Mucosa of descending colon (tissue), 3 donors: ENCODE results near the gene COL5A1. TPM values are rescaled to one million over a fixed set of nuclear protein-coding genes. Genes with fewer than 3 reads are reported as not detected.

Experiments used
- ATAC-seq: fragments of 200-7000 bp; cut with Tn5 transposase; one replicate; pipeline ENCODE4 v1.9.1; 2020; ENCODE audit warnings: mild to moderate bottlenecking, moderate library complexity
- DNase-seq, 3 donors: peaks; one replicate each; pipeline ENCODE4 v3.0.0-alpha.2; 2020
- H3K36me3 ChIP-seq: fragments of 200-600 bp; one replicate; pipeline ENCODE4 v1.8.0; 2021; ENCODE audit warnings: low read depth, mild to moderate bottlenecking
- H3K4me1 ChIP-seq: fragments of 200-600 bp; one replicate; pipeline ENCODE4 v1.8.0; 2021; ENCODE audit warnings: low read depth, mild to moderate bottlenecking
- H3K4me3 ChIP-seq: fragments of 200-600 bp; one replicate; pipeline ENCODE4 v1.8.0; 2021; ENCODE audit warnings: mild to moderate bottlenecking
- H3K9me3 ChIP-seq: fragments of 200-600 bp; one replicate; pipeline ENCODE4 v1.8.0; 2021; ENCODE audit warnings: mild to moderate bottlenecking
- CTCF ChIP-seq: fragments of 200-600 bp; IDR thresholded peaks from one replicate; pipeline ENCODE4 v1.8.0; 2022; ENCODE audit warnings: antibody characterized with exemption, mild to moderate bottlenecking
- intact Hi-C, 2 donors: fragments of 100-400 bp; cut with DNase I in 1 of 2; cut with micrococcal nuclease in 1 of 2; formaldehyde crosslinking; loops; one replicate each; pipeline versions ENCODE4 v1.11.0 to v1.11.1; 2022; cut with DNase I, micrococcal nuclease
- total RNA-seq, 3 donors: library from RNA; stranded (reverse); fragmentation: NEBNext Ultra II Directional in 2 of 3; extraction: Animal tissue kit (Norgen Biotek cat#: 25700) in 2 of 3; gene quantifications; one replicate each; pipeline versions ENCODE4 v1.2.1 to v1.2.4, GENCODE V29; 2021 to 2023
- donor health status: DM: no; HTN: no; CAD: no; lungs with moderate emphysema.
- donor health status: DM: no; HTN: no; CAD: no.
- donor health status: DM: no; HTN: yes; CAD: no.

The COL5A1 gene
- total RNA-seq, 3 donors from 2014 or later = 8.6 to 62.3 (median 22.2) TPM

DNA sequence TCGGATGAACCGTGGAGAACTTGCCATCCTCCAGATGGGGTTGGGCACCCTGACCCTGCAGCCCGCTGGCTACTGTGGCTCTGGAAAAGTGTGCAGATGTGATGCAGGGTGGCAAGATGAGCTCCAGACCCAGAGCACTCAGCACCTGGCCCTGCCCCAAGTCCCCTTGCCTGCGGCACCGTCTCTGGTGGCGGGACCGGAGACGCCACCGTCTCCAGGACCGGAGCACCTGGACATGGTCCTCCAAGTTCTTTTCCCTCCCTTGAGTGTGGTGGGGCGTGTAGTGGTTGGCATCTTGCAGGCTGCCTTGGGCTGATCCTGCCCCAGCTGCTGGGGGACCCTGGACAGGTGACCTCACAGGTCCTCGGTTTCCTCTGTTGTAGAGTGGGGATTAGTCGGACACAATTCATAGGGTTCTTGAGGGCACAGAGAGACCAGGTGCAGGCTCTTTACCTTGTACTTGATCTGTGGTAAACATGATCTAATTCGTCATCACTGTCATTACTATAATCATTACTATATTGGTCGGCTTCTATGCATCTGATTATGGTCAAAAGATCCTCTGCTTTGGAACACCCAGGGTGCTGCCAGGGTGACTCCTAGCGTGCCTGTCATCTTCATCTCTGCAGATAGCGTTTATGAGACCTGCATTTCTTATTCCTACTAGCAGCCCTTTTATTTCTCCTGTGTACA is 83.5 kb downstream of the COL5A1 start:
- DNase-seq = peak in 1 of 3 donors; percentile 31

DNA sequence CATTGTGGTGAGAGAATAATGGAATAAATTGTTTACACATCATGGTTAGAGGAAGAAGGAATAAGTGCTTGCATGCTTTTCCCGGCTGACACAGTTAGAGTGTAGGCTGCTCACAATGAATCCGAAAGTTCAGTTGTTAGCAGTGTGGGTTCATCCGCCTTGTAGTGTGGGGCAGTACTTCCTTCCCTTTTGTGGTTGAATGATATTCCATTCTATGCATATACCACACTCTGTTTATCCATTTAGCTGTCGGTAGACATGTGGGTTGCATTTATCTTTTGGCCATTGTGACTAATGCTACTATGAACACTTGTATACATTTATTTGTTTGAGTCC is 84.0 kb downstream of the COL5A1 start:
- no peaks in the 10 kb centered on the region for H3K4me1 ChIP-seq
- no peak for TF ChIP-seq CTCF
- no peaks in the 10 kb centered on the region for H3K9me3 ChIP-seq
- ATAC-seq (peak; percentile 34), DNase-seq (peak in 1 of 3 donors; percentile 17)
- no peak overlapping the region for H3K4me3 ChIP-seq
- no peaks in the 10 kb centered on the region for H3K36me3 ChIP-seq
- intact Hi-C loops = no loop called here

More for the DNA sequence above, 83.5 kb downstream of the COL5A1 start:
- ATAC-seq = no peak
- no peaks in the 10 kb centered on the region for H3K9me3 ChIP-seq
- intact Hi-C loops = no loop called here
- no peak overlapping the region for H3K4me3 ChIP-seq
- H3K4me1 ChIP-seq = no peaks in the 10 kb centered on the region
- TF ChIP-seq CTCF = no peak
- H3K36me3 ChIP-seq = no peaks in the 10 kb centered on the region

GRCh38 chr9:134726026-134726721 is 84.6 kb downstream of the COL5A1 start:
- Histone ChIP-seq H3K9me3 (no peaks in the 10 kb centered on the region), H3K36me3 (no peaks in the 10 kb centered on the region), H3K4me3 (no peak overlapping the region), H3K4me1 (no peaks in the 10 kb centered on the region)
- intact Hi-C loops = no loop called here
- ATAC-seq (no peak), DNase-seq (no peak)
- TF ChIP-seq CTCF = no peak

GRCh38 chr9:134726722-134727034 is 85.1 kb downstream of the COL5A1 start:
- ATAC-seq (no peak), DNase-seq (no peak)
- no peak overlapping the region for H3K4me3 ChIP-seq
- intact Hi-C loops = no loop called here
- H3K4me1 ChIP-seq = no peaks in the 10 kb centered on the region
- no peaks in the 10 kb centered on the region for H3K36me3 ChIP-seq
- H3K9me3 ChIP-seq = no peaks in the 10 kb centered on the region
- TF ChIP-seq CTCF = no peak

GRCh38 chr9:134728021-134728795 is 86.6 kb downstream of the COL5A1 start:
- Histone ChIP-seq H3K4me3 (no peak overlapping the region), H3K9me3 (no peaks in the 10 kb centered on the region), H3K4me1 (no peaks in the 10 kb centered on the region), H3K36me3 (no peaks in the 10 kb centered on the region)
- DNase-seq (peak in 1 of 3 donors; percentile 31), ATAC-seq (no peak)
- no peak for TF ChIP-seq CTCF
- intact Hi-C loops = no loop called here
